Activated T-cell treated with anti-CD3 and anti-CD28 coated beads, Interleukin-2, amount 50 U/mL, for 24 hours (primary cell): ENCODE results near the gene ATP9B.

Source experiments
- DNase-seq: peaks from one replicate; pipeline ENCODE4 v3.0.0-alpha.2; 2020
- H3K27ac Mint-ChIP-seq: 2 replicates; pipeline ENCODE4 v1.8.0; 2020; ENCODE audit warnings: mild to moderate bottlenecking, mixed read lengths
- H3K27me3 Mint-ChIP-seq: 2 replicates; pipeline ENCODE4 v1.8.0; 2020; ENCODE audit warnings: mixed read lengths
- H3K36me3 Mint-ChIP-seq: 2 replicates; pipeline ENCODE4 v1.8.0; 2020; ENCODE audit warnings: low read depth, mixed read lengths
- H3K4me1 Mint-ChIP-seq: 2 replicates; pipeline ENCODE4 v1.8.0; 2020; ENCODE audit warnings: low read depth, mixed read lengths
- H3K4me3 Mint-ChIP-seq: 2 replicates; pipeline ENCODE4 v1.8.0; 2020; ENCODE audit warnings: mild to moderate bottlenecking, moderate library complexity, mixed read lengths
- H3K9me3 Mint-ChIP-seq: 2 replicates; pipeline ENCODE4 v1.8.0; 2020; ENCODE audit warnings: mixed read lengths

The ATP9B gene

DNA sequence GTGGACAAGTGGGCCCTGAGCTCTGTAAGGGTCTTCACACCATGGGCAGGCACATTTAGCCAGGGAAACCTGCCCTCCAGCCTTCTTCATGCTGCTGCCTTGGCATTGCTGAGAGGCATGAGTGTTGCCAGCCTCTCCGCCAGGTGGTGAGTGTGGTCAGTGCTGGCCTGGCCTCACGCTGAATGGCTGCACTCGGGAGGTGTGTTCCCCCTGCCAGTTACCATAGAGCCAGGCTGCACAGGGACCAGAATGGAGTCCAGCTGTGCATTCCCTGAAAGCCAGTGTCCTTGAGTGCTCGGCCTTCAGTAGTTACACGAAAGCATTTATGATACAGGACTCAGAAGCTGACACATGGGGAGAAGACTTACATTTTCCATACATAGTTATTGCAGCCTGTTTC lies 139.7 kb downstream of the ATP9B start:
- no peak overlapping the region for H3K27ac Mint-ChIP-seq
- no peak overlapping the region for H3K4me3 Mint-ChIP-seq
- H3K36me3 Mint-ChIP-seq, result peaks cover 36% of the 10 kb centered on the region
- H3K9me3 Mint-ChIP-seq, result no peaks in the 10 kb centered on the region
- no peak for DNase-seq
- no peaks in the 10 kb centered on the region for H3K27me3 Mint-ChIP-seq
- H3K4me1 Mint-ChIP-seq, result peaks cover 3% of the 10 kb centered on the region

DNA sequence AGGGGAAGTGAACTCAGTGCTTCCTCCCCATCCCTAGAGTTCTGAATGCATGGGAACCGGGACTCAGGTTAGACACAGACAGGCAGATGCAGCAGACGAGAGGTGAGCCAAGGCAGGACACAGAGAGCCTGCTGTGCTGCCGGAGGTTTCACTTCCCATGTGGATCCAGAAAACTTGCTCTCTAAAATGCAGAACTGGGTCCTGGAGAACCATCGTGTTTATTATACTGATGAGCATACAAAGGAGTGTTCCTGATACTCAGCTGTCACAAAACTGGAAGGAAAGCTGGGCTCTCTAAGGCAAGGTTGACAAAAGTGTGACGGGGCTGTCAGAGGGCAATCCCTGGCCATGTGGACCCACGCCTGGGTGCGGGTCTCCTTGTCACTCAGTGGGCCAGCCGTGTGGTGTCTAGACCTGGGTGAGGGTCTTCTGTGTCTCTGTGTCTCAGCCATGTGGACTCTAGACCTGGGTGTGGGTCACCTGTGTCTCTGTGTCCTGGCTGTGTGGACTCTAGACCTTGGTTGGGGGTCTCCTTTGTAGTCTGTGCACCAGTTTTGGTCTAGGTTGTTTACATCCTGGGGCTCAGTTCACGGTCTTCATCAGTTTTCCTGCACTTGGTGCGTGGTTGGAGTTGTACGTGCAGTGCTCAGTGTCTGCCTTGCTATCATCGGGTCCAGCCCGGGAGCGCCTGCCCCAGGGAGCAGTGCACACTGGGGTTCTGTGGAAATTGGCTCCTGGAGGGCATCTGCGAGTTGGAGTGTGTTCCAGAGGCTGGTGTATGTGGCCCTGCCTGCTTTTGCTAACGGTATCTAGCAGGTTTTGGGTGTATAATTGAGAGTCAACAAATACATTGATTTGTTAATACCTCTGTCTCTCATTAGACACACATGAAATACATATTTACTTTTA lies 141.1 kb downstream of the ATP9B start:
- Mint-ChIP-seq H3K4me1 (peaks cover 3% of the 10 kb centered on the region), H3K9me3 (no peaks in the 10 kb centered on the region), H3K4me3 (no peak overlapping the region), H3K27ac (no peak overlapping the region), H3K27me3 (no peaks in the 10 kb centered on the region), H3K36me3 (peaks cover 33% of the 10 kb centered on the region)
- DNase-seq, result no peak

DNA sequence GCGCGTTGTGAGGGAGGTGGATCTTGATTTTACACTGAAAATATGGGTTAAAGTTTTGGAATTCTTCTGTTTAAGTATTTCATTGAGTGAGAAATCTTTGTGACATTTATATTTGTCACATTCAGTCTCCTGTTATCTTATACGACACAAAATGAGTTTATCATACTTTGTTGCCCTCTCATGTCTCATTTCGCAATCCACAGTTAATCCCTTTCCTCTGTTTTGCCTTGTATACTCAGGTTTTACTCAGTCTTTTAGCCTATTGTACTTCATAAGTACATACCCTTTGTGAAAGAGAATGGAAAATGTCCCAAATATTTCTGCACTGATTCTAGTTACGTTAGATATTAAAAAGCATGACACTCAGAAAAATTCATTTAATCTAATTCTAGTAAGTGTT lies 142.7 kb downstream of the ATP9B start:
- H3K9me3 Mint-ChIP-seq, result no peaks in the 10 kb centered on the region
- H3K36me3 Mint-ChIP-seq, result peaks cover 33% of the 10 kb centered on the region
- peaks cover 3% of the 10 kb centered on the region for H3K4me1 Mint-ChIP-seq
- no peak overlapping the region for H3K27ac Mint-ChIP-seq
- no peaks in the 10 kb centered on the region for H3K27me3 Mint-ChIP-seq
- no peak for DNase-seq
- H3K4me3 Mint-ChIP-seq, result no peak overlapping the region

DNA sequence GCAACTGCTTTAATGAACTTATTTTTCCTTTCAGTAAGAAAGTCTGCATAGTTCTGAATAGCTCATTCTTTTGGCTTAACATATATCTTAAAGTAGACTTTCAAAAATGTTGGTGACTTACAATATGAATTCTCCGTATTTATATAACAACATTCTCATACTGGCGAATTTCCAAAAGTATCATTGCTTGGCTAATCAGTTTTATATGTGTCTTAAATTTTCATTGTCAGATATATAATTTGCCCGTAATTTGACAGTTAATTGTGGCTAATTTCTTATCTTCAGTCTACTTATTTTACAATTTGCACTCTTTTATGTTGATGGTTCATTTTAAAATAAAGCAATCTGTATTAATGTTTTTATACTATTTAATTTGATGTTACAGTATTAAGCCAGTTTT lies 144.9 kb downstream of the ATP9B start:
- Mint-ChIP-seq H3K36me3 (peaks cover 34% of the 10 kb centered on the region), H3K4me1 (peaks cover 3% of the 10 kb centered on the region), H3K27ac (no peak overlapping the region), H3K9me3 (no peaks in the 10 kb centered on the region), H3K4me3 (no peak overlapping the region), H3K27me3 (no peaks in the 10 kb centered on the region)
- DNase-seq, result no peak

DNA sequence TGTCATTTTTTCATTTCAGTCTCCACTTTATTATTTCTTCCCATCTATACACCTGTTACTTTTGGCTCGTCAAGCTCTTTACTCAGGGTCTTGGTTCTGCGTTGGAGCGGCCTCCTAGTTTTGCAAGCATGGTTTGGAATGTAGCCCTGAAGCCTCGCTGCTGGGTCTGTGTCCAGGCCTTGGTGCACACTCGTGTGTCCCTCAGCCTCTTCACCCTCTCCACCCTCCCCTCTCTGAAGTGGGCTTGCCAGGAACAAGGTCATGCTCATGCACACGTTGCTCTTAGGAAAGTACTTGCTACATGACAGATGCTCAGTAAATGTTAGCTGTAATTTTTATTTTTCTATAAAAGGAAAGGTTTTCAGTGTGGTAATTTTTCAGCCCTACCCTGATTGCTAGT lies 147.0 kb downstream of the ATP9B start:
- Mint-ChIP-seq H3K9me3 (no peaks in the 10 kb centered on the region), H3K27ac (no peak overlapping the region), H3K4me1 (peaks cover 3% of the 10 kb centered on the region), H3K4me3 (no peak overlapping the region), H3K27me3 (no peaks in the 10 kb centered on the region), H3K36me3 (peaks cover 36% of the 10 kb centered on the region)
- no peak for DNase-seq

DNA sequence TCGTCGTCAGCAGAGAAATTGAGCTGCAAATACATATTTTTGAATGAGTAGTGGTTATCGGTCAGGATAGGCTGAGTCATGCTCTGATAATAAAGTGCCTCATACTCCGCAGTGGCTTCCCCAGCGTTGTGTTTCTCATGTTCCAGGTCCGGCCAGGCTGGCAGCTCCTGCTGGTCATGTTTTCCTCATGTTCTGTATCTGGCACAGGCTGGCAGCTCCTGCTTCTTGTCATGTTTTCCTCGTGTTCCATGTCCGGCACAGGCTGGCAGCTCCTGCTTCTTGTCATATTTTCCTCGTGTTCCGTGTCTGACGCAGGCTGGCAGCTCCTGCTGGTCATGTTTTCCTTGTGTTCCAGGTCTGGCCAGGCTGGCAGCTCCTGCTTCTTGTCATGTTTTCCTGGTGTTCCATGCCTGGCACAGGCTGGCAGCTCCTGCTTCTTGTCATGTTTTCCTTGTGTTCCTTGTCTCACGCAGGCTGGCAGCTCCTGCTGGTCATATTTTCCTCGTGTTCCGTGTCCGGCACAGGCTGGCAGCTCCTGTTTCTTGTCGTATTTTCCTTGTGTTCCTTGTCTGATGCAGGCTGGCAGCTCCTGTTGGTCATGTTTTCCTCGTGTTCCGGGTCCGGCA lies 148.9 kb downstream of the ATP9B start:
- peaks cover 39% of the 10 kb centered on the region for H3K36me3 Mint-ChIP-seq
- H3K4me1 Mint-ChIP-seq, result no peaks in the 10 kb centered on the region
- DNase-seq, result no peak
- no peak overlapping the region for H3K27ac Mint-ChIP-seq
- no peaks in the 10 kb centered on the region for H3K27me3 Mint-ChIP-seq
- no peak overlapping the region for H3K4me3 Mint-ChIP-seq
- H3K9me3 Mint-ChIP-seq, result no peaks in the 10 kb centered on the region

DNA sequence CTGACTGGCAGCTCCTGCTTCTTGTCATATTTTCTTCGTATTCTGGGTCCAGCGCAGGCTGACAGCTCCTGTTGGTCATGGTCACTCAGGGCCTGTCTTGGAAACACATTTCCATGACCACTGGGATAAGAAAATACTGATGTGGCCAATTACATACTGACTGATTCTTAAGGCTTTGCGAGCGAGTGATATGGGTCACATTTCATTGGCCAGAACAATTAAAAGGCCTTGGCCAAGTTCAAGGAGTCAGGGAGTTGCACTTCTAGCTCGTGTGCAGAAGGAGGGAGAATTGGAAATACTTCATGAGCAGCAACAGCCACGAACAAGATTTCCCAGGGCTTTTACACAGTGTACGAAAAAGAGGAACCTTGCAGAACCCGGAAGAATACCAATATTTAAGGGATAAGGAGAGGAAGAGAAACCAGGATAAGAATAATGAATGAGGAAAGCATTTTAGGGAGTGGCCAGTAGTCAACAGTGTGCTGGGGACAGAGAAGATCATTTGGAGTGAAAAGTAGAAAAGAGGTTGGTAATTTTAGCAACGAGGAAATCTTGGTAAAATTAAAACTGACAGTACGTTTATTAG lies 149.5 kb downstream of the ATP9B start:
- Mint-ChIP-seq H3K27me3 (no peaks in the 10 kb centered on the region), H3K4me1 (no peaks in the 10 kb centered on the region), H3K36me3 (peaks cover 39% of the 10 kb centered on the region), H3K4me3 (no peak overlapping the region), H3K9me3 (no peaks in the 10 kb centered on the region), H3K27ac (no peak overlapping the region)
- no peak for DNase-seq

DNA sequence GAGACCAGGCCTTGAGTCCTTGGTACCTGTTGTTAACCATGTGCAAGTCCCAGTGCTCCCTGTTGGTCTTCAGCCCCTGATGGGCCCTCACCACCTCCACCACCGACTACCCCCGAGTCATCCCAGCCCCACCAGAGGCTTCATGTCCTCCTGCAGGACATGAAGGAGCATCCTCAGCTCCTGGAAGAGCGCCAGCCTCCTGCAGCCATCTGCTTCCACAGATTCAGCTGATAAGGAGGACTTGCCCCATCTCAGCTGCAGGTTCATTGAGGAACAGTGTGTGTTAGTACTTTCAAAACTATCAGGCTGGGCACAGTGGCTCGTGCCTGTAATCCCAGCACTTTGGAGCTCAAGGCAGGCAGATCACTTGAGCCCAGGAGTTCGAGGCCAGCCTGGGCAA lies 151.9 kb downstream of the ATP9B start:
- Mint-ChIP-seq H3K27ac (no peak overlapping the region), H3K9me3 (no peaks in the 10 kb centered on the region), H3K27me3 (no peaks in the 10 kb centered on the region), H3K4me1 (no peaks in the 10 kb centered on the region), H3K4me3 (no peak overlapping the region), H3K36me3 (peaks cover 41% of the 10 kb centered on the region)
- no peak for DNase-seq

DNA sequence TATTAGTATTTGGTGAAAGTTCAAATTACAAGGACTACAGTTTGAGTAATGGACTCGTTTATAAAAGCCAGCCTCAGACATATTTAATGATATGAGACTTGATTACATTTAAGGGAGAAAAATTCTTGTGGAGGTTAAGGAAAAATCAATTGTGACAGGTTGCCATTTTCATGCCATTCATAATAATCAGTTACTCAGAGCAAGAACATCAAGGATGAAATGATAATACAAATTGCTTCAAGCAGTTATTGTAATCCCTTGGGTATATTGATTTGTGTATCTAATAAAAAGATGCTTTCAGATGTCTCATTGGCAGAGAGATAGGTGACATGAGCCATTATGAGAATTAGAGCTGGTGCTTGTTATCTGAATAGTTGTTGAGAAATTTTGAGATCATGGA lies 153.6 kb downstream of the ATP9B start:
- no peak overlapping the region for H3K4me3 Mint-ChIP-seq
- no peak overlapping the region for H3K27ac Mint-ChIP-seq
- DNase-seq, result no peak
- peaks cover 3% of the 10 kb centered on the region for H3K4me1 Mint-ChIP-seq
- H3K36me3 Mint-ChIP-seq, result peaks cover 36% of the 10 kb centered on the region
- no peaks in the 10 kb centered on the region for H3K9me3 Mint-ChIP-seq
- H3K27me3 Mint-ChIP-seq, result no peaks in the 10 kb centered on the region

DNA sequence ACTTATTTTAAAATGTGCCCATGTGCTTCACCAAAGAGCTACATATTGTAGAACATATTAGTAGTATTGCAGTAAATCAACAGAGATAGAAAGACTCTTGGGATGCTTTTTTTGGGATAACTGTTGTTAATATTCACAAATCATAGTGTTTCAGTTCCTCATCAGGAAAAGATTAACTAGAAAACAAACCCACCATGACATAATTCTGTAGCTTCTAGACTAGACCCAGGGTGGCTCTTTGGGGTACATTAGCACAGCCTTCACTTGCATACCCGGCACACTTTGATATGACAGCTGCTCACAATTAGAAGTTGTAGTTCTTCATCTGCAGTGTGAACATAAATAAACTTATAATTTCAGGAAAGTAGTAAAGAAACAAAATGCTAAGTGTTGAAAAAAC lies 154.2 kb downstream of the ATP9B start:
- no peak for DNase-seq
- no peak overlapping the region for H3K27ac Mint-ChIP-seq
- no peaks in the 10 kb centered on the region for H3K9me3 Mint-ChIP-seq
- no peak overlapping the region for H3K4me3 Mint-ChIP-seq
- peaks cover 3% of the 10 kb centered on the region for H3K4me1 Mint-ChIP-seq
- H3K27me3 Mint-ChIP-seq, result no peaks in the 10 kb centered on the region
- peaks cover 30% of the 10 kb centered on the region for H3K36me3 Mint-ChIP-seq

DNA sequence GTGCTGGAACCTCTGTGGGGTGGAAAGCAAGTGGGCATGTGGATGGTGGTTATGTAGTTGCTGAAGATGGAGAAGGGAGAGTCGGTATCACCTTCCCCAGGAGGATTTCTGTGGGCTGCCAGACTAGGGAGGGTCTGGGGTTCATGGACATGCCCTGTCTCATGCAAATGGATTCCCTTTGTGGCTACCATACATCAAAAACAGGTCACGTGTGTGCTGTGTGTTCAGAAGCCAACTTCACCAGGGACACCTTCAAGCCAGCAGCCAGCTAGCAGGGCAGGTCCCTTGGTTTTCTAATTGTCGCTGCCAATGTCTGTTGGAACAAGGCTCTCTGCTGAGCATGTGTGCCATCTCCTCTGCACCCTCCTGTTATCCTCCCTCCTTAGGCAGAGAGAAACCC lies 155.2 kb downstream of the ATP9B start:
- no peak for DNase-seq
- Mint-ChIP-seq H3K9me3 (no peaks in the 10 kb centered on the region), H3K36me3 (peaks cover 27% of the 10 kb centered on the region), H3K27ac (no peak overlapping the region), H3K27me3 (no peaks in the 10 kb centered on the region), H3K4me1 (peaks cover 3% of the 10 kb centered on the region), H3K4me3 (no peak overlapping the region)

DNA sequence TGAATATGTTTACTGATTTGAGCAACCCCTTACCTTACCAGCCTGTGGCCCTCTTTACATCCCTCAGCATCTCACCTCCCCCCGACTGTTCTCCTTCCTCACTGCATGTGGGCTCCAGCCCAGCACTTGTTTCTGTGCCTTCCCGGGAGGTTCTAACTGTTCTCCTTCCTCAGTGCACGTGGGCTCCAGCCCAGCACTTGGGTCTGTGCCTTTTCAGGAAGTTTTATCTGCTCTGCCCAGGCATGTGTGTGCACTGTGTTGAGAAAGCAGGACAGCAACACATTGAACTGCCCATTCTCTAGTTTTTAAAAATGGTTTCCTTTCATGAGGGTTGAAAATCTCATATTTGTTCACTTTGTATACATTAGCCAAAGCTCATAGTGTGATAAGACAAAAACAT lies 158.4 kb downstream of the ATP9B start:
- Mint-ChIP-seq H3K4me3 (no peak overlapping the region), H3K4me1 (peaks cover 3% of the 10 kb centered on the region), H3K36me3 (peaks cover 15% of the 10 kb centered on the region), H3K9me3 (no peaks in the 10 kb centered on the region), H3K27ac (no peak overlapping the region), H3K27me3 (no peaks in the 10 kb centered on the region)
- no peak for DNase-seq

DNA sequence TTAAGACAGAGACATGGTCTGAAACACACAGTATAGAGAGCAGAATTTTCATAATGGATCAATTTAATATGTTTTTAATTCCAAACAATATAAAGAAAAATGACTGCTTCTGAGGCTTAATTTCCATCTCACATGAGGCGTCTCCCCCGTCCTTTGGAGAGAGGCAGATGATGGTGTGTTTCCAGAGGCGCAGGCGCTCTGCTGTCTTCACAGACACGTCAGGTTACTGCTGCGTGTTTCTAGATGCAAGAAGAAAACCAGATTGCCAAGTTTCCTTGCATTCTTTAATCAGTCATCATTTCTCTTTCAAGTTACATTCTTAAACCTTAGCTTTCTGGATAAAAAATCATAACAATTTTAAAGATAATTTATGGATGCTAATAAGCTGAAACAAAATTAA lies 160.2 kb downstream of the ATP9B start:
- no peak for DNase-seq
- no peak overlapping the region for H3K27ac Mint-ChIP-seq
- H3K36me3 Mint-ChIP-seq, result peaks cover 15% of the 10 kb centered on the region
- H3K4me1 Mint-ChIP-seq, result peaks cover 3% of the 10 kb centered on the region
- no peak overlapping the region for H3K4me3 Mint-ChIP-seq
- H3K27me3 Mint-ChIP-seq, result no peaks in the 10 kb centered on the region
- H3K9me3 Mint-ChIP-seq, result no peaks in the 10 kb centered on the region

DNA sequence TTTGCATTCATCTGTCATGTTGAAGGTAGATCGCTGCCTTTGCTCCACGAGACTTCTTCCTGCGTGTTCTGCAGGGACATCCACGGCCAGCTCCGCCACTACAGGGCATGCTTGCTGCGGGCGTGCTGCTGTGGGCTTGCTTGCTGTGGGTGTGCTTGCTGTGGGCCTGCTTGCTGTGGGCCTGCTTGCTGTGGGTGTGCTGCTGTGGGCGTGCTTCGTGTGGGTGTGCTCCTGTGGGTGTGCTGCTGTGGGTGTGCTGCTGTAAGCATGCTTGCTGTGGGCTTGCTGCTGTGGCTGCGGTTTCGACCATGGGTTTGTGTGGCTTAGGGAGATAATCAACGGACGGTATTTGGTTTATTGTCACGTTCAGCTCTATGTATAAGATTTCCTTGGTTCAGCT lies 165.2 kb downstream of the ATP9B start:
- Mint-ChIP-seq H3K4me1 (no peaks in the 10 kb centered on the region), H3K36me3 (peaks cover 8% of the 10 kb centered on the region), H3K4me3 (no peak overlapping the region), H3K27ac (no peak overlapping the region), H3K27me3 (no peaks in the 10 kb centered on the region), H3K9me3 (no peaks in the 10 kb centered on the region)
- DNase-seq, result no peak

DNA sequence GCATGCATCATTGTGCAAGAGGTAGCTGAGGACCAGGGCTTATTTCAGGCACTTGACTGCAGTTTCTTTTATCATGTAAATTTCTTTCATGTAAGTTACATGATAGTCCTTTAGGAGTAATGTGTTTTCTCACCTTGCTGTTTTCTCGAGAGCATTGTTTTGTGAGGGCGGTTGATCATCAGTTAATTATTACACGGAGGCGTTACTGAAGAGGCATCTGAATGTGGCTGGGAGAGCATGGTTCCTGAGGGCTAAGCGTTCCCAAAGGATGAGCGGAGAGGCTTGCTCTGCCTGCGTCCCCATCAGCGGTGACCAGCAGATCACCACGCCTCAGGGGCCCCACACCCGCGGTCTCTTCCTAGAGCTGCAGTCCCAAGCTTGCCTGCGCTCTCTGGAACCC lies 170.4 kb downstream of the ATP9B start:
- no peak for DNase-seq
- Mint-ChIP-seq H3K27ac (no peak overlapping the region), H3K4me3 (no peak overlapping the region), H3K9me3 (no peaks in the 10 kb centered on the region), H3K27me3 (no peaks in the 10 kb centered on the region), H3K36me3 (peaks cover 10% of the 10 kb centered on the region), H3K4me1 (peaks cover 3% of the 10 kb centered on the region)
